Gastrocnemius medialis (tissue), 4 donors: Measurements from ENCODE around the gene HIVEP3.

Source experiments
- CTCF ChIP-seq, 5 experiments: fragments of 450-650 bp in 3 of 5; fragments of 200-600 bp in 2 of 5; sonication (generic) in 2 of 5; IDR thresholded peaks in 4 of 5; conservative IDR thresholded peaks in 1 of 5; 1 replicate in 4 of 5; 2 replicates in 1 of 5; pipeline ENCODE4 v1.5.1; 2016 to 2019; ENCODE audit warnings: antibody characterized with exemption in 5 of 5, mild to moderate bottlenecking in 3 of 5, moderate library complexity in 3 of 5
- POLR2A ChIP-seq, 2 donors: fragments of 450-650 bp; IDR thresholded peaks; one replicate each; pipeline ENCODE4 v1.6.1; 2017; ENCODE audit warnings: antibody characterized with exemption in 2 of 2, mild to moderate bottlenecking in 2 of 2, moderate library complexity in 2 of 2

- TF ChIP-seq CTCF (IDR thresholded peaks at IDR 0.05 in 4 of 5, conservative IDR thresholded peaks at IDR 0.05 in 1 of 5) = no peak
- no peak for TF ChIP-seq POLR2A (IDR thresholded peaks at IDR 0.05)
Measured at GRCh38 chr1:41528726-41529605, 389.8 kb downstream of the HIVEP3 start.
